Caco-2 (cell line): ENCODE data around the gene PTN. TPM values are rescaled to one million over a fixed set of nuclear protein-coding genes. Genes with fewer than 3 reads are reported as not detected.
A peak's percentile ranks its signal among the peaks of the same experiment; 100 is the strongest.
"Not testable (repeated sequence)": the region's sequence is repeated elsewhere in the genome, so short reads cannot be mapped to it uniquely, and the experiment has no call there.

Experiments used
- BruUV-seq: library from RNA; stranded (reverse); fragments of 400-500 nt; replicated peaks from 2 replicates; lab custom pipeline; 2021; lab: Mats Ljungman, UMichigan
- CTCF ChIA-PET: fragments of 300-600 bp; sonication (Branson Sonifier 250); formaldehyde crosslinking; loops from one replicate; lab custom pipeline; 2022; ENCODE audit warnings: antibody characterized with exemption; lab: Charles Lee
- POLR2A ChIA-PET: fragments of 300-600 bp; sonication (Branson Sonifier 250); formaldehyde crosslinking; loops from one replicate; lab custom pipeline; 2022; ENCODE audit warnings: antibody characterized with exemption; lab: Charles Lee
- DNase-seq, 2 experiments: peaks; one replicate each; pipeline versions ENCODE4 v3.0.0 to v3.0.0-alpha.2; 2020 to 2022
- H3K27me3 ChIP-seq: replicated peaks from 2 replicates; pipeline ENCODE4 v1.6.0; 2011; ENCODE audit warnings: low read length; ENCODE audit not compliant: control insufficient read depth, insufficient read depth
- H3K36me3 ChIP-seq: 2 replicates; pipeline ENCODE4 v1.5.1; 2011; ENCODE audit warnings: low read length; ENCODE audit not compliant: control insufficient read depth, insufficient read depth
- H3K4me1 ChIP-seq: fragments of 250-450 bp; sonication (Bioruptor Pico); 2 replicates; pipeline ENCODE4 v1.5.1; 2020; ENCODE audit warnings: mild to moderate bottlenecking
- H3K4me3 ChIP-seq: 2 replicates; pipeline ENCODE4 v1.5.1; 2011; ENCODE audit warnings: low read depth, mild to moderate bottlenecking, control low read depth, low read length
- H3K9me3 ChIP-seq: fragments of 250-450 bp; sonication (Bioruptor Pico); 2 replicates; pipeline ENCODE4 v1.5.1; 2020; ENCODE audit warnings: mild to moderate bottlenecking, moderate library complexity
- H3K27ac Mint-ChIP-seq: one replicate; pipeline ENCODE4 v1.8.0; 2022; ENCODE audit warnings: mixed read lengths; ENCODE audit not compliant: unreplicated experiment
- H3K27me3 Mint-ChIP-seq: one replicate; pipeline ENCODE4 v1.8.0; 2022; ENCODE audit warnings: mixed read lengths; ENCODE audit not compliant: insufficient read depth, unreplicated experiment
- H3K36me3 Mint-ChIP-seq: one replicate; pipeline ENCODE4 v1.8.0; 2022; ENCODE audit warnings: mild to moderate bottlenecking, mixed read lengths; ENCODE audit not compliant: insufficient read depth, unreplicated experiment
- H3K4me1 Mint-ChIP-seq: one replicate; pipeline ENCODE4 v1.8.0; 2022; ENCODE audit warnings: low read depth, mixed read lengths; ENCODE audit not compliant: unreplicated experiment
- H3K4me3 Mint-ChIP-seq: one replicate; pipeline ENCODE4 v1.8.0; 2022; ENCODE audit warnings: mild to moderate bottlenecking, moderate library complexity, mixed read lengths; ENCODE audit not compliant: unreplicated experiment
- H3K9me3 Mint-ChIP-seq: one replicate; pipeline ENCODE4 v1.8.0; 2022; ENCODE audit warnings: mixed read lengths; ENCODE audit not compliant: unreplicated experiment
- CTCF ChIP-seq, 2 experiments: fragments of 200-600 bp in 1 of 2; IDR thresholded peaks; 1 replicate in 1 of 2; 2 replicates in 1 of 2; pipeline versions ENCODE4 v1.5.1 to v1.8.0; 2011 to 2022; ENCODE audit warnings: antibody characterized with exemption in 1 of 2, control low read depth in 1 of 2, inconsistent platforms in 1 of 2, low read depth in 1 of 2, low read length in 1 of 2, mild to moderate bottlenecking in 1 of 2, moderate library complexity in 1 of 2; ENCODE audit not compliant: insufficient read depth in 1 of 2, severe bottlenecking in 1 of 2, unreplicated experiment in 1 of 2
- intact Hi-C: fragments of 100-400 bp; cut with micrococcal nuclease; formaldehyde crosslinking; loops from one replicate; pipeline ENCODE4 v1.10.0; 2022; ENCODE audit not compliant: unreplicated experiment
- total RNA-seq: library from RNA; stranded (reverse); gene quantifications from 2 replicates; pipeline ENCODE4 v1.2.3, GENCODE V29; 2022

The PTN gene
- total RNA-seq, 1 experiment from 2014 or later: 4.3 TPM

- no peak for TF ChIP-seq CTCF (IDR thresholded peaks at IDR 0.05; ENCODE audit: insufficient read depth in 1 of 2, low read depth in 1 of 2, low read length in 1 of 2, severe bottlenecking in 1 of 2, unreplicated experiment in 1 of 2)
- H3K27me3 Mint-ChIP-seq: no peaks in the 10 kb centered on the region
Observed at GRCh38 chr7:137203351-137203750, 140.2 kb downstream of the PTN start.

GRCh38 chr7:137196648-137197047, 146.9 kb downstream of the PTN start:
- no peak overlapping the region for H3K4me3 ChIP-seq
- Mint-ChIP-seq H3K27me3 (no peaks in the 10 kb centered on the region), H3K4me1 (no peaks in the 10 kb centered on the region), H3K9me3 (no peaks in the 10 kb centered on the region), H3K4me3 (no peak overlapping the region), H3K36me3 (no peaks in the 10 kb centered on the region), H3K27ac (no peak overlapping the region)
- DNase-seq: no peak
- H3K27me3 ChIP-seq: no peaks in the 10 kb centered on the region
- no TSS peak for BruUV-seq
- no peaks in the 10 kb centered on the region for H3K4me1 ChIP-seq
- no peaks in the 10 kb centered on the region for H3K36me3 ChIP-seq
- TF ChIP-seq CTCF (IDR thresholded peaks at IDR 0.05; ENCODE audit: insufficient read depth in 1 of 2, low read depth in 1 of 2, low read length in 1 of 2, severe bottlenecking in 1 of 2, unreplicated experiment in 1 of 2): no peak
- intact Hi-C loops: no loop called here
- ChIA-PET CTCF (no interaction called here), POLR2A (no interaction called here)
- H3K9me3 ChIP-seq: no peaks in the 10 kb centered on the region

More at GRCh38 chr7:137203351-137203750, 140.2 kb downstream of the PTN start:
- Histone ChIP-seq H3K4me3 (no peak overlapping the region), H3K9me3 (0 out of 2 replicates have a peak, but pooled peaks cover 4% of the 10 kb centered on the region), H3K4me1 (no peaks in the 10 kb centered on the region), H3K36me3 (no peaks in the 10 kb centered on the region), H3K27me3 (no peaks in the 10 kb centered on the region)
- DNase-seq: no peak
- no peak overlapping the region for H3K27ac Mint-ChIP-seq
- no peak overlapping the region for H3K4me3 Mint-ChIP-seq
- H3K4me1 Mint-ChIP-seq: no peaks in the 10 kb centered on the region
- CTCF ChIA-PET: no interaction called here
- peaks cover 13% of the 10 kb centered on the region for H3K9me3 Mint-ChIP-seq
- POLR2A ChIA-PET: no interaction called here
- intact Hi-C loops: no loop called here
- no TSS peak for BruUV-seq
- no peaks in the 10 kb centered on the region for H3K36me3 Mint-ChIP-seq

- no peaks in the 10 kb centered on the region for H3K36me3 ChIP-seq
- intact Hi-C loops: no loop called here
Observed at GRCh38 chr7:137195996-137196395, 147.5 kb downstream of the PTN start.

GRCh38 chr7:137181619-137182018, 161.9 kb downstream of the PTN start:
- POLR2A ChIA-PET, H3K27me3 ChIP-seq, BruUV-seq, H3K9me3 Mint-ChIP-seq, H3K27ac Mint-ChIP-seq, H3K4me1 Mint-ChIP-seq, H3K4me3 ChIP-seq, H3K36me3 Mint-ChIP-seq, DNase-seq, H3K27me3 Mint-ChIP-seq, H3K4me1 ChIP-seq, intact Hi-C loops, H3K9me3 ChIP-seq, CTCF ChIA-PET, H3K36me3 ChIP-seq: not testable (repeated sequence)
- peak overlapping the region; percentile 54 for H3K4me3 Mint-ChIP-seq

More at GRCh38 chr7:137195996-137196395, 147.5 kb downstream of the PTN start:
- no peak for DNase-seq
- Mint-ChIP-seq H3K27ac (no peak overlapping the region), H3K4me3 (no peak overlapping the region), H3K36me3 (no peaks in the 10 kb centered on the region), H3K27me3 (no peaks in the 10 kb centered on the region), H3K4me1 (no peaks in the 10 kb centered on the region), H3K9me3 (no peaks in the 10 kb centered on the region)
- H3K4me3 ChIP-seq: no peak overlapping the region
- no peaks in the 10 kb centered on the region for H3K9me3 ChIP-seq
- H3K4me1 ChIP-seq: no peaks in the 10 kb centered on the region
- ChIA-PET CTCF (no interaction called here), POLR2A (no interaction called here)
- TF ChIP-seq CTCF (IDR thresholded peaks at IDR 0.05; ENCODE audit: insufficient read depth in 1 of 2, low read depth in 1 of 2, low read length in 1 of 2, severe bottlenecking in 1 of 2, unreplicated experiment in 1 of 2): no peak
- no TSS peak for BruUV-seq
- H3K27me3 ChIP-seq: no peaks in the 10 kb centered on the region
